ENCODE measurements around the gene AGAP1. TPM values are rescaled to one million over a fixed set of nuclear protein-coding genes. Genes with fewer than 3 reads are reported as not detected.

Gene AGAP1
- total and polyA plus RNA-seq, 2 donors (not counting 3 experiments of a cell fraction or from before 2014, with no cell fraction given) = 10.2 to 20.9 TPM

- no peaks in the 10 kb centered on the region for H3K79me2 ChIP-seq (ENCODE audit: control insufficient read depth, insufficient read depth, low read length)
- no peaks in the 10 kb centered on the region for H3K27me3 ChIP-seq (ENCODE audit: control insufficient read depth in 2 of 2, insufficient read depth in 2 of 2, low read length in 2 of 2)
- peaks cover 35% of the 10 kb centered on the region for H3K4me1 ChIP-seq (ENCODE audit: control insufficient read depth, extremely low read depth, insufficient read depth, low read length)
- H3K36me3 ChIP-seq (ENCODE audit: control insufficient read depth in 2 of 2, extremely low read depth in 1 of 2, insufficient read depth in 2 of 2, low read length in 2 of 2) = no peaks in the 10 kb centered on the region
- no peaks in the 10 kb centered on the region for H3K9me1 ChIP-seq (replicated peaks; ENCODE audit: control insufficient read depth, extremely low read depth, insufficient read depth, low read length)
- no peak overlapping the region for H3K9ac ChIP-seq (replicated peaks; ENCODE audit: extremely low read depth, insufficient read depth, low read length)
- no peak overlapping the region for H3K4me3 ChIP-seq (replicated peaks in 1 of 3; ENCODE audit: insufficient read depth in 1 of 3, low read depth in 1 of 3, low read length in 3 of 3)
- H2AFZ ChIP-seq (ENCODE audit: low read depth, low read length) = no peak overlapping the region
- peak; percentile 23 for DNase-seq (ENCODE audit: low read depth, low spot score)
- intact Hi-C loops (cut with micrococcal nuclease) = loop anchor here (1.0 to 5.0 kb wide), 2 partner anchors 32 to 83 kb away; no protein-coding TSS in a partner anchor
- no peaks in the 10 kb centered on the region for H4K20me1 ChIP-seq (replicated peaks; ENCODE audit: control insufficient read depth, extremely low read depth, insufficient read depth, low read length)
- no TSS peak for BruUV-seq (replicated peaks)
- no peaks in the 10 kb centered on the region for H3K9me3 ChIP-seq (replicated peaks; ENCODE audit: control insufficient read depth, insufficient read depth, low read length)
- no peak for FAIRE-seq
- H3K4me2 ChIP-seq (ENCODE audit: insufficient read depth, low read length) = no peak overlapping the region
- TF ChIP-seq CTCF (IDR thresholded peaks at IDR 0.05; ENCODE audit: extremely low read depth in 1 of 2, insufficient read depth in 1 of 2, low read depth in 1 of 2, low read length in 2 of 2) = no peak
- TF ChIP-seq EZH2 (IDR thresholded peaks at IDR 0.05; ENCODE audit: borderline replicate concordance, low read depth, low read length, severe bottlenecking) = no peak
- no peak for TF ChIP-seq JUN (IDR thresholded peaks at IDR 0.05; ENCODE audit: borderline replicate concordance, insufficient read depth, insufficient read length, low read depth)
- TF ChIP-seq POLR2AphosphoS5 (IDR thresholded peaks at IDR 0.05; ENCODE audit: insufficient read depth, low read depth, low read length) = no peak
- TF ChIP-seq FOS (IDR thresholded peaks at IDR 0.05; ENCODE audit: borderline replicate concordance, insufficient read depth, low read length) = no peak
- no peak for TF ChIP-seq MAX (IDR thresholded peaks at IDR 0.05; ENCODE audit: insufficient read depth, insufficient read length)
- no peak for TF ChIP-seq MYC (IDR thresholded peaks at IDR 0.05; ENCODE audit: low read depth, low read length)
- no peak for TF ChIP-seq POLR2A (IDR thresholded peaks at IDR 0.05; ENCODE audit: low read depth, low read length)
- no peak for TF ChIP-seq GATA2 (IDR thresholded peaks at IDR 0.05; ENCODE audit: insufficient read depth, insufficient read length, low read depth, low read length)
- dilution Hi-C loops (cut with MboI; ENCODE audit: extremely low pct_ligation_motif_present, low sequenced_read_pairs) = no loop called here
- POLR2A ChIA-PET = interaction anchor here (0.6 kb wide), 1 partner anchor 73 kb away, joined by 6 read pairs; no protein-coding TSS in a partner anchor
- peak overlapping the region; percentile 27 for H3K27ac ChIP-seq (ENCODE audit: insufficient read depth, low read depth, low read length)
- CTCF ChIA-PET = interaction anchor here (1.6 to 1.8 kb wide), 2 partner anchors 31 to 322 kb away, joined by 5 to 9 read pairs; no protein-coding TSS in a partner anchor
Observed at GRCh38 chr2:235858881-235859280, 365.0 kb downstream of the AGAP1 start.

Data from endothelial cell of umbilical vein (primary cell).